Measurements from ENCODE around the gene LPCAT3. TPM values are rescaled to one million over a fixed set of nuclear protein-coding genes. Genes with fewer than 3 reads are reported as not detected.

LPCAT3 gene
- total RNA-seq, 1 donor from 2014 or later, result 12.5 TPM

- no peak for TF ChIP-seq CTCF (IDR thresholded peaks at IDR 0.05; ENCODE audit: insufficient read depth, low read length, poor library complexity, severe bottlenecking)
- H3K36me3 ChIP-seq (ENCODE audit: control insufficient read depth, insufficient read depth, low read length), result peaks cover 2% of the 10 kb centered on the region
- no peak for DNase-seq (ENCODE audit: low read depth)
- H3K4me3 ChIP-seq (ENCODE audit: low read depth, low read length), result no peak overlapping the region
- no peaks in the 10 kb centered on the region for H3K27me3 ChIP-seq (ENCODE audit: control insufficient read depth, insufficient read depth, low read length)
Observed at GRCh38 chr12:6974180-6974579, 44.1 kb downstream of the LPCAT3 start.

- Histone ChIP-seq H3K4me3 (ENCODE audit: low read depth, low read length) (peak overlapping the region; percentile 92), H3K36me3 (ENCODE audit: control insufficient read depth, insufficient read depth, low read length) (peaks cover 4% of the 10 kb centered on the region), H3K27me3 (ENCODE audit: control insufficient read depth, insufficient read depth, low read length) (no peaks in the 10 kb centered on the region)
- no peak for DNase-seq (ENCODE audit: low read depth)
- TF ChIP-seq CTCF (IDR thresholded peaks at IDR 0.05; ENCODE audit: insufficient read depth, low read length, poor library complexity, severe bottlenecking), result no peak
Observed at GRCh38 chr12:6970096-6970527, 48.2 kb downstream of the LPCAT3 start.

GRCh38 chr12:6968426-6968825, 49.9 kb downstream of the LPCAT3 start:
- H3K36me3 ChIP-seq (ENCODE audit: control insufficient read depth, insufficient read depth, low read length), result peaks cover 4% of the 10 kb centered on the region
- H3K4me3 ChIP-seq (ENCODE audit: low read depth, low read length), result no peak overlapping the region
- H3K27me3 ChIP-seq (ENCODE audit: control insufficient read depth, insufficient read depth, low read length), result no peaks in the 10 kb centered on the region
- no peak for DNase-seq (ENCODE audit: low read depth)
- no peak for TF ChIP-seq CTCF (IDR thresholded peaks at IDR 0.05; ENCODE audit: insufficient read depth, low read length, poor library complexity, severe bottlenecking)

- Histone ChIP-seq H3K27me3 (ENCODE audit: control insufficient read depth, insufficient read depth, low read length) (no peaks in the 10 kb centered on the region), H3K36me3 (ENCODE audit: control insufficient read depth, insufficient read depth, low read length) (peaks cover 4% of the 10 kb centered on the region), H3K4me3 (ENCODE audit: low read depth, low read length) (no peak overlapping the region)
- DNase-seq (ENCODE audit: low read depth), result no peak
- TF ChIP-seq CTCF (IDR thresholded peaks at IDR 0.05; ENCODE audit: insufficient read depth, low read length, poor library complexity, severe bottlenecking), result no peak
Observed at GRCh38 chr12:6967651-6968100, 50.6 kb downstream of the LPCAT3 start.

GRCh38 chr12:6966351-6966750, 51.9 kb downstream of the LPCAT3 start:
- Histone ChIP-seq H3K4me3 (ENCODE audit: low read depth, low read length) (no peak overlapping the region), H3K27me3 (ENCODE audit: control insufficient read depth, insufficient read depth, low read length) (no peaks in the 10 kb centered on the region), H3K36me3 (ENCODE audit: control insufficient read depth, insufficient read depth, low read length) (peaks cover 4% of the 10 kb centered on the region)
- TF ChIP-seq CTCF (IDR thresholded peaks at IDR 0.05; ENCODE audit: insufficient read depth, low read length, poor library complexity, severe bottlenecking), result no peak
- DNase-seq (ENCODE audit: low read depth), result no peak

GRCh38 chr12:6965714-6966113, 52.6 kb downstream of the LPCAT3 start:
- Histone ChIP-seq H3K27me3 (ENCODE audit: control insufficient read depth, insufficient read depth, low read length) (no peaks in the 10 kb centered on the region), H3K4me3 (ENCODE audit: low read depth, low read length) (no peak overlapping the region), H3K36me3 (ENCODE audit: control insufficient read depth, insufficient read depth, low read length) (peaks cover 4% of the 10 kb centered on the region)
- TF ChIP-seq CTCF (IDR thresholded peaks at IDR 0.05; ENCODE audit: insufficient read depth, low read length, poor library complexity, severe bottlenecking), result no peak
- no peak for DNase-seq (ENCODE audit: low read depth)
